Keratinocyte (primary cell): ENCODE measurements around the gene TMCC1.
A peak's percentile ranks its signal among the peaks of the same experiment; 100 is the strongest.

Source experiments
- EZH2 ChIP-seq: IDR thresholded peaks from one replicate; pipeline ENCODE4 v1.6.1; 2012; ENCODE audit warnings: inconsistent platforms, mild to moderate bottlenecking, low read length, moderate library complexity
- TF ChIP-seq, protein P1 (sequence below), 3 experiments: IDR thresholded peaks in 1 of 3; conservative IDR thresholded peaks in 1 of 3; optimal IDR thresholded peaks in 1 of 3; 2 replicates in 2 of 3; 3 replicates in 1 of 3; pipeline versions ENCODE3 to v1.5.1; 2011; ENCODE audit warnings: low read length in 3 of 3, mild to moderate bottlenecking in 3 of 3, moderate library complexity in 2 of 3, control low read depth in 1 of 3, inconsistent platforms in 1 of 3; ENCODE audit not compliant: insufficient read depth in 2 of 3; ENCODE audit errors: extremely low read depth in 1 of 3

GRCh38 chr3:129605203-129605921 is 288.1 kb downstream of the TMCC1 start:
- TF ChIP-seq, protein P1, sequence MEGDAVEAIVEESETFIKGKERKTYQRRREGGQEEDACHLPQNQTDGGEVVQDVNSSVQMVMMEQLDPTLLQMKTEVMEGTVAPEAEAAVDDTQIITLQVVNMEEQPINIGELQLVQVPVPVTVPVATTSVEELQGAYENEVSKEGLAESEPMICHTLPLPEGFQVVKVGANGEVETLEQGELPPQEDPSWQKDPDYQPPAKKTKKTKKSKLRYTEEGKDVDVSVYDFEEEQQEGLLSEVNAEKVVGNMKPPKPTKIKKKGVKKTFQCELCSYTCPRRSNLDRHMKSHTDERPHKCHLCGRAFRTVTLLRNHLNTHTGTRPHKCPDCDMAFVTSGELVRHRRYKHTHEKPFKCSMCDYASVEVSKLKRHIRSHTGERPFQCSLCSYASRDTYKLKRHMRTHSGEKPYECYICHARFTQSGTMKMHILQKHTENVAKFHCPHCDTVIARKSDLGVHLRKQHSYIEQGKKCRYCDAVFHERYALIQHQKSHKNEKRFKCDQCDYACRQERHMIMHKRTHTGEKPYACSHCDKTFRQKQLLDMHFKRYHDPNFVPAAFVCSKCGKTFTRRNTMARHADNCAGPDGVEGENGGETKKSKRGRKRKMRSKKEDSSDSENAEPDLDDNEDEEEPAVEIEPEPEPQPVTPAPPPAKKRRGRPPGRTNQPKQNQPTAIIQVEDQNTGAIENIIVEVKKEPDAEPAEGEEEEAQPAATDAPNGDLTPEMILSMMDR (optimal IDR thresholded peaks at IDR 0.05 in 1 of 3, IDR thresholded peaks at IDR 0.05 in 1 of 3, conservative IDR thresholded peaks at IDR 0.05 in 1 of 3; ENCODE audit: extremely low read depth in 1 of 3, insufficient read depth in 2 of 3, low read length in 3 of 3): no peak
- TF ChIP-seq EZH2: peak; percentile 100
